Endothelial cell (in vitro differentiated cells): ENCODE results near the gene TAS2R50. TPM values are rescaled to one million over a fixed set of nuclear protein-coding genes. Genes with fewer than 3 reads are reported as not detected.
"Not testable (repeated sequence)": the region's sequence is repeated elsewhere in the genome, so short reads cannot be mapped to it uniquely, and the experiment has no call there.

Experiments
- DNase-seq: peaks from one replicate; pipeline ENCODE4 v3.0.0; 2021; ENCODE audit warnings: low spot score
- H3K27ac Mint-ChIP-seq: one replicate; pipeline ENCODE4 v1.8.0; 2021; ENCODE audit warnings: mixed read lengths, inconsistent platforms; ENCODE audit not compliant: unreplicated experiment
- H3K27me3 Mint-ChIP-seq: one replicate; pipeline ENCODE4 v1.8.0; 2021; ENCODE audit warnings: mild to moderate bottlenecking, moderate library complexity, mixed read lengths, inconsistent platforms; ENCODE audit not compliant: unreplicated experiment
- H3K36me3 Mint-ChIP-seq: one replicate; pipeline ENCODE4 v1.8.0; 2021; ENCODE audit warnings: mild to moderate bottlenecking, low read depth, mixed read lengths, inconsistent platforms; ENCODE audit not compliant: unreplicated experiment
- H3K4me1 Mint-ChIP-seq: one replicate; pipeline ENCODE4 v1.8.0; 2021; ENCODE audit warnings: mild to moderate bottlenecking, mixed read lengths, inconsistent platforms; ENCODE audit not compliant: unreplicated experiment
- H3K4me3 Mint-ChIP-seq: one replicate; pipeline ENCODE4 v1.8.0; 2021; ENCODE audit warnings: mild to moderate bottlenecking, mixed read lengths, inconsistent platforms; ENCODE audit not compliant: unreplicated experiment
- H3K9me3 Mint-ChIP-seq: one replicate; pipeline ENCODE4 v1.8.0; 2021; ENCODE audit warnings: mixed read lengths, inconsistent platforms; ENCODE audit not compliant: unreplicated experiment
- long read RNA-seq: library from polyadenylated mRNA; unstranded; transcript quantifications from one replicate; pipeline ENCODE4 v2.0.0, GENCODE V29; 2020; ENCODE audit not compliant: unreplicated experiment
- total RNA-seq: library from RNA; stranded (reverse); fragmentation: NEBNext Ultra II Directional; extraction: Animal tissue kit (Norgen Biotek cat#: 25700); gene quantifications from one replicate; pipeline ENCODE4 v1.2.1, GENCODE V29; 2021; ENCODE audit not compliant: unreplicated experiment
- TF ChIP-seq, protein P1 (sequence below): fragments of 200-600 bp; sonication (generic); IDR thresholded peaks from one replicate; pipeline ENCODE4 v1.5.0; 2021; ENCODE audit warnings: antibody characterized with exemption; ENCODE audit not compliant: unreplicated experiment

TAS2R50 gene
- 1.2 TPM for total RNA-seq
- long read RNA-seq: 0 reads

DNA sequence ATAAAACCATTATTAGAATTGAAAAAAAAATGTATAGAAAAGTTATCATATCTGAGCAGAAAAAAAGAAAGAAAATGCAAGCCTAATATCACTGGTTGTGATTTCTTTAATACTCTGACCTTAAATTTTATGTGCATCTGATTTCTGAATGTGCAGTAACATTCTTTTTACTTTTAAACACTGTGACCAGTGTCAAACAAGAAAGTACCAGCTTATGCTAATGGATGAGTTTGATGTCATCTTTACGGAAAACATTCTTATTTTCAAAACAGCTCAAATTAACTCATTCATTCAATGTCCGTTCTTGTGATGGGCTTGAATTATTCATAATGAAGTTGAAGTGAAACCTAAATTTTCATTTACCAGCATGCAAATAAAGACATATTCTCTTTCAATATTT, at the start of gene TAS2R50:
Gene TAS2R50 (minus strand): TSS at position 101 of the 400 bp plus-strand sequence. CDS start 52 bp downstream, at position 49.
- H3K4me1 Mint-ChIP-seq: no peaks in the 10 kb centered on the region
- no peak for DNase-seq
- H3K4me3 Mint-ChIP-seq: no peak within 1 kb of the TSS
- no peaks in the 10 kb centered on the region for H3K9me3 Mint-ChIP-seq
- H3K27me3 Mint-ChIP-seq: no peaks in the 10 kb centered on the region
- TF ChIP-seq, protein P1, sequence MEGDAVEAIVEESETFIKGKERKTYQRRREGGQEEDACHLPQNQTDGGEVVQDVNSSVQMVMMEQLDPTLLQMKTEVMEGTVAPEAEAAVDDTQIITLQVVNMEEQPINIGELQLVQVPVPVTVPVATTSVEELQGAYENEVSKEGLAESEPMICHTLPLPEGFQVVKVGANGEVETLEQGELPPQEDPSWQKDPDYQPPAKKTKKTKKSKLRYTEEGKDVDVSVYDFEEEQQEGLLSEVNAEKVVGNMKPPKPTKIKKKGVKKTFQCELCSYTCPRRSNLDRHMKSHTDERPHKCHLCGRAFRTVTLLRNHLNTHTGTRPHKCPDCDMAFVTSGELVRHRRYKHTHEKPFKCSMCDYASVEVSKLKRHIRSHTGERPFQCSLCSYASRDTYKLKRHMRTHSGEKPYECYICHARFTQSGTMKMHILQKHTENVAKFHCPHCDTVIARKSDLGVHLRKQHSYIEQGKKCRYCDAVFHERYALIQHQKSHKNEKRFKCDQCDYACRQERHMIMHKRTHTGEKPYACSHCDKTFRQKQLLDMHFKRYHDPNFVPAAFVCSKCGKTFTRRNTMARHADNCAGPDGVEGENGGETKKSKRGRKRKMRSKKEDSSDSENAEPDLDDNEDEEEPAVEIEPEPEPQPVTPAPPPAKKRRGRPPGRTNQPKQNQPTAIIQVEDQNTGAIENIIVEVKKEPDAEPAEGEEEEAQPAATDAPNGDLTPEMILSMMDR: no peak
- peaks cover 4% of the 10 kb centered on the region for H3K36me3 Mint-ChIP-seq
- H3K27ac Mint-ChIP-seq: no peak within 1 kb of the TSS

DNA sequence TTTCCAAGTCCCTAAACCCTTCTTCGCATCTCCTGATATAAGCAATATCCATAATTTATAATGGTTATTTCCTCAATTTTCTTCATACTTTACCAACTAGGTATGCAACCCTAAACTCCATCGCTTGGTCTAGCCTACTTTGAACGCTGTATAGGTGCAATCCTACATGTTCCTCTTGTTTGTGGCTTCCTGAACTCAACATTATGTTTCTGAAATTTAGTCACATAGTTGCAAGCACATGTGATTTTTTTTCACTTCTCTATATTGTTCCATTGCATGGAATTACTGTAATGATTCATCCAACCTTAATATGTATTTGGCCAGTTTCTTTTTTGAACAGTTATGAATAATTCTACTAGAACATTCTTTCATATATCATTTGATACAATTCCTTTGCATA, 47.2 kb upstream of the TAS2R50 start:
- H3K4me1 Mint-ChIP-seq, H3K27me3 Mint-ChIP-seq, H3K27ac Mint-ChIP-seq, H3K36me3 Mint-ChIP-seq, H3K4me3 Mint-ChIP-seq, DNase-seq, H3K9me3 Mint-ChIP-seq: not testable (repeated sequence)

DNA sequence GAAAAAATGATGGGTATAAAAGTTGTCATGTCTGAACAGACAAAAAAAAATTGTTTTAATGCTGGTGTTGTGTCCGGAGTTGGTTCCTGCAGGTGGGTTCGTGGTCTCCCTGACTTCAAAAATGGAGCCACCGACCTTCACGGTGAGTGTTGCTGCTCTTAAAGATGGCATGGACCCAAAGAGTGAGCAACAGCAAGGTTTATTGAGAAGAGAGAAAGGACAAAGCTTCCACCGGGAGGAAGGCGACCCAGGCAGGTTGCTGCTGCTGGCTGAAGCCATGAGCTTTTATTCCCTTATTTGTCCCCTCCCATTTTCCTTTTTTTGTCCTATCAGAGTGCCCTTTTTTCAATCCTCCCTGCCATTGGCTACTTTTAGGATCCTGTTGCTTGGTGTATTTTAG, 44.6 kb upstream of the TAS2R50 start, which contains the start of gene TAS2R31:
Gene TAS2R31 (minus strand): TSS at position 101 of the 400 bp plus-strand sequence. CDS start 72 bp downstream, at position 29.
- Mint-ChIP-seq H3K4me3 (no peak within 1 kb of the TSS), H3K27me3 (peaks cover 2% of the 10 kb centered on the region), H3K4me1 (no peaks in the 10 kb centered on the region), H3K9me3 (no peaks in the 10 kb centered on the region), H3K36me3 (peaks cover 5% of the 10 kb centered on the region), H3K27ac (no peak within 1 kb of the TSS)
- no peak for DNase-seq
- TF ChIP-seq, protein P1: no peak

GRCh38 chr12:11026118-11026517, 39.4 kb upstream of the TAS2R50 start:
- peak; percentile 26 for DNase-seq
- H3K4me1 Mint-ChIP-seq: no peaks in the 10 kb centered on the region
- peaks cover 8% of the 10 kb centered on the region for H3K36me3 Mint-ChIP-seq
- no peak overlapping the region for H3K27ac Mint-ChIP-seq
- no peak overlapping the region for H3K4me3 Mint-ChIP-seq
- TF ChIP-seq, protein P1: no peak
- no peaks in the 10 kb centered on the region for H3K9me3 Mint-ChIP-seq
- H3K27me3 Mint-ChIP-seq: no peaks in the 10 kb centered on the region

DNA sequence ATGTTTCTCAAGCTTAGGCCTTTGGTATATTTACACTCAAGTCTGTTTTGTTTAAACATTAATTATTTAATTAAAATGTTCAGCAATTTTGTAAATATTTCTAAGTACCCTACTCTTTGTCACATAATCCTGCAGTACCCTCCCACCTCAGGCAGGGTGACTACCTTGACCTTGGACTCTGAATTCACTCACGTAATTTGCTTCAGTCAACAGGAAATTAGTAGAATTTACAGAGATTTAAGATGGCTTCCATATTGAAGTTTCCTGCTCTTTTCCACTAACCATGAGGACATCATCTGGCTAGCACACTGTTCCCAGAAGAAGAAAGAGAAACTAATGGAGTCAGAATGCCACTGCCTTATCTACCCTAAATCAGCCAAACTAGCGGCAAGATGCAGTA, 36.7 kb upstream of the TAS2R50 start:
- Mint-ChIP-seq H3K4me1 (no peaks in the 10 kb centered on the region), H3K27ac (no peak overlapping the region), H3K27me3 (peaks cover 2% of the 10 kb centered on the region), H3K9me3 (no peaks in the 10 kb centered on the region), H3K4me3 (no peak overlapping the region), H3K36me3 (peaks cover 8% of the 10 kb centered on the region)
- TF ChIP-seq, protein P1: no peak
- DNase-seq: no peak
